RPMI7951 (cell line): ENCODE data around the gene DNAH17. TPM values are rescaled to one million over a fixed set of nuclear protein-coding genes. Genes with fewer than 3 reads are reported as not detected.

ENCODE experiments used
- total RNA-seq: library from RNA; depleted of rRNA; stranded (reverse); fragments of >200 nt; shearing (Covaris generic); gene quantifications from 2 replicates; pipeline ENCODE4 v1.2.3, GENCODE V29; 2014; rRNA removed

Gene DNAH17
- total RNA-seq, 1 experiment from 2014 or later, result 0.12 TPM

Other genes with a start within 250 kb of the DNAH17 start
- gene SOCS3, start 217.3 kb downstream of the DNAH17 start, total RNA-seq, result 6.2 and 10.6 TPM in 2 replicates
- 19.5 and 21.9 TPM in 2 replicates for gene PGS1, start 198.7 kb downstream of the DNAH17 start, total RNA-seq
- 14.6 and 14.8 TPM in 2 replicates for gene CYTH1, start 204.9 kb upstream of the DNAH17 start, total RNA-seq